GM21381 (cell line): ENCODE data around the gene RGMA.

ENCODE experiments used
- ATAC-seq: cut with Tn5 transposase; IDR thresholded peaks from one replicate; pipeline ENCODE4 v1.9.1; 2021; ENCODE audit warnings: mild to moderate bottlenecking, moderate library complexity; ENCODE audit not compliant: unreplicated experiment

The RGMA gene

GRCh38 chr15:93020976-93021772 is 67.8 kb downstream of the RGMA start:
- ATAC-seq: peak; percentile 85

- no peak for ATAC-seq
Measured at GRCh38 chr15:93019971-93020370, 69.0 kb downstream of the RGMA start.

- no peak for ATAC-seq
Measured at GRCh38 chr15:93019090-93019489, 69.9 kb downstream of the RGMA start.

GRCh38 chr15:93018574-93018973 is 70.4 kb downstream of the RGMA start:
- no peak for ATAC-seq

- ATAC-seq: no peak
Measured at GRCh38 chr15:93017526-93017925, 71.5 kb downstream of the RGMA start.

GRCh38 chr15:93012786-93013185 is 76.2 kb downstream of the RGMA start:
- no peak for ATAC-seq

- no peak for ATAC-seq
Measured at GRCh38 chr15:93007994-93008393, 81.0 kb downstream of the RGMA start.

GRCh38 chr15:93005133-93005532 is 83.9 kb downstream of the RGMA start:
- ATAC-seq: no peak

GRCh38 chr15:93001881-93002280 is 87.1 kb downstream of the RGMA start:
- ATAC-seq: no peak

GRCh38 chr15:93001156-93001555 is 87.9 kb downstream of the RGMA start:
- ATAC-seq: no peak

- no peak for ATAC-seq
Measured at GRCh38 chr15:92997821-92998220, 91.2 kb downstream of the RGMA start.

GRCh38 chr15:92992720-92993119 is 96.3 kb downstream of the RGMA start:
- no peak for ATAC-seq

GRCh38 chr15:92990031-92990430 is 99.0 kb downstream of the RGMA start:
- no peak for ATAC-seq

- ATAC-seq: peak; percentile 83
Measured at GRCh38 chr15:92989470-92989869, 99.5 kb downstream of the RGMA start.
